Measurements from ENCODE around the gene NBEAL2. TPM values are rescaled to one million over a fixed set of nuclear protein-coding genes. Genes with fewer than 3 reads are reported as not detected.

NBEAL2 gene
- polyA plus RNA-seq, 3 donors = 10.4 to 622 (median 17.3) TPM

- H3K36me3 Mint-ChIP-seq = peaks cover 52 to 68% of the 10 kb centered on the region in 2 donors
- Histone ChIP-seq H3K9me3 (replicated peaks in 1 of 2; ENCODE audit: control insufficient read depth in 1 of 2, insufficient read depth in 1 of 2, low read length in 2 of 2) (no peaks in the 10 kb centered on the region), H3K36me3 (replicated peaks in 1 of 2; ENCODE audit: control insufficient read depth in 1 of 2, insufficient read depth in 2 of 2, low read length in 2 of 2) (peaks cover 60 to 85% of the 10 kb centered on the region in 2 donors), H4K20me1 (ENCODE audit: insufficient read depth, low read length) (peaks cover 63% of the 10 kb centered on the region), H3K27me3 (ENCODE audit: control insufficient read depth in 2 of 2, insufficient read depth in 2 of 2, low read length in 2 of 2) (no peaks in the 10 kb centered on the region), H3K9ac (ENCODE audit: insufficient read depth, low read length, poor library complexity, severe bottlenecking) (no peak overlapping the region), H3K4me3 (replicated peaks in 1 of 3; ENCODE audit: low read depth in 2 of 3, low read length in 3 of 3) (no peak overlapping the region), H3K79me2 (ENCODE audit: insufficient read depth, low read length) (no peaks in the 10 kb centered on the region), H3K4me2 (replicated peaks; ENCODE audit: extremely low read depth, low read length, poor library complexity, severe bottlenecking) (no peak overlapping the region), H2AFZ (ENCODE audit: insufficient read depth, low read depth, low read length, poor library complexity, severe bottlenecking) (no peak overlapping the region), H3K4me1 (ENCODE audit: control insufficient read depth in 1 of 2, insufficient read depth in 2 of 2, low read length in 2 of 2) (peaks cover 16 to 32% of the 10 kb centered on the region in 2 donors), H3K27ac (ENCODE audit: low read depth in 1 of 2, low read length in 2 of 2) (peak overlapping the region in 1 of 2 donors; percentile 48)
- TF ChIP-seq CTCF (IDR thresholded peaks at IDR 0.05) = no peak
- no peak for DNase-seq
- H3K27ac Mint-ChIP-seq = peak overlapping the region in 4 of 7 donors; percentile 20 to 84 (median 70)
- no peaks in the 10 kb centered on the region for H3K9me3 Mint-ChIP-seq
- H3K4me1 Mint-ChIP-seq = peaks cover 23% of the 10 kb centered on the region
- H3K4me3 Mint-ChIP-seq = no peak overlapping the region
- 84% methylated on average over 4 of the region's 6 CpGs for WGBS (ENCODE audit: insufficient coverage)
- H3K27me3 Mint-ChIP-seq (ENCODE audit: low read depth in 3 of 3) = no peaks in the 10 kb centered on the region
- intact Hi-C loops (cut with micrococcal nuclease) = no loop called here
Observed at GRCh38 chr3:47011371-47011770, 31.9 kb downstream of the NBEAL2 start.

GRCh38 chr3:47012342-47013230 lies 33.1 kb downstream of the NBEAL2 start:
- DNase-seq = peak in 1 of 3 donors; percentile 3
- no peak overlapping the region for H2AFZ ChIP-seq (ENCODE audit: insufficient read depth, low read depth, low read length, poor library complexity, severe bottlenecking)
- no peak overlapping the region for H3K4me3 ChIP-seq (replicated peaks in 1 of 3; ENCODE audit: low read depth in 2 of 3, low read length in 3 of 3)
- peaks cover 51 to 67% of the 10 kb centered on the region in 2 donors for H3K36me3 Mint-ChIP-seq
- intact Hi-C loops (cut with micrococcal nuclease) = no loop called here
- H3K36me3 ChIP-seq (replicated peaks in 1 of 2; ENCODE audit: control insufficient read depth in 1 of 2, insufficient read depth in 2 of 2, low read length in 2 of 2) = peaks cover 60 to 85% of the 10 kb centered on the region in 2 donors
- no peak overlapping the region for H3K4me3 Mint-ChIP-seq
- peaks cover 25 to 37% of the 10 kb centered on the region in 2 donors for H3K4me1 ChIP-seq (ENCODE audit: control insufficient read depth in 1 of 2, insufficient read depth in 2 of 2, low read length in 2 of 2)
- peaks cover 62% of the 10 kb centered on the region for H4K20me1 ChIP-seq (ENCODE audit: insufficient read depth, low read length)
- no peaks in the 10 kb centered on the region for H3K27me3 Mint-ChIP-seq (ENCODE audit: low read depth in 3 of 3)
- peak overlapping the region in 6 of 7 donors; percentile 8 to 74 (median 21) for H3K27ac Mint-ChIP-seq
- H3K4me1 Mint-ChIP-seq = peaks cover 30% of the 10 kb centered on the region
- H3K27me3 ChIP-seq (ENCODE audit: control insufficient read depth in 2 of 2, insufficient read depth in 2 of 2, low read length in 2 of 2) = no peaks in the 10 kb centered on the region
- H3K9me3 ChIP-seq (replicated peaks in 1 of 2; ENCODE audit: control insufficient read depth in 1 of 2, insufficient read depth in 1 of 2, low read length in 2 of 2) = no peaks in the 10 kb centered on the region
- 96% methylated on average over 6 of the region's 10 CpGs for WGBS (ENCODE audit: insufficient coverage)
- no peak overlapping the region for H3K27ac ChIP-seq (ENCODE audit: low read depth in 1 of 2, low read length in 2 of 2)
- H3K4me2 ChIP-seq (replicated peaks; ENCODE audit: extremely low read depth, low read length, poor library complexity, severe bottlenecking) = no peak overlapping the region
- H3K9ac ChIP-seq (ENCODE audit: insufficient read depth, low read length, poor library complexity, severe bottlenecking) = no peak overlapping the region
- no peaks in the 10 kb centered on the region for H3K9me3 Mint-ChIP-seq
- no peak for TF ChIP-seq CTCF (IDR thresholded peaks at IDR 0.05)
- H3K79me2 ChIP-seq (ENCODE audit: insufficient read depth, low read length) = no peaks in the 10 kb centered on the region

Measured in CD14-positive monocyte (primary cell).